NB4 (cell line): ENCODE measurements around the gene DPP10.

Experiments used
- MAX ChIP-seq: IDR thresholded peaks from 2 replicates; pipeline ENCODE4 v1.6.1; 2011; ENCODE audit warnings: low read depth, low read length
- MYC ChIP-seq: IDR thresholded peaks from 2 replicates; pipeline ENCODE4 v1.6.1; 2011; ENCODE audit warnings: low read depth, low read length
- POLR2A ChIP-seq: IDR thresholded peaks from 2 replicates; pipeline ENCODE4 v1.6.1; 2011; ENCODE audit warnings: mild to moderate bottlenecking; ENCODE audit not compliant: insufficient read length; ENCODE audit errors: extremely low read depth
- TF ChIP-seq, protein P1 (sequence below): IDR thresholded peaks from one replicate; pipeline ENCODE4 v1.5.1; 2012; ENCODE audit warnings: low read depth, low read length

- TF ChIP-seq POLR2A: no peak
- TF ChIP-seq MYC: no peak
- TF ChIP-seq, protein P1, sequence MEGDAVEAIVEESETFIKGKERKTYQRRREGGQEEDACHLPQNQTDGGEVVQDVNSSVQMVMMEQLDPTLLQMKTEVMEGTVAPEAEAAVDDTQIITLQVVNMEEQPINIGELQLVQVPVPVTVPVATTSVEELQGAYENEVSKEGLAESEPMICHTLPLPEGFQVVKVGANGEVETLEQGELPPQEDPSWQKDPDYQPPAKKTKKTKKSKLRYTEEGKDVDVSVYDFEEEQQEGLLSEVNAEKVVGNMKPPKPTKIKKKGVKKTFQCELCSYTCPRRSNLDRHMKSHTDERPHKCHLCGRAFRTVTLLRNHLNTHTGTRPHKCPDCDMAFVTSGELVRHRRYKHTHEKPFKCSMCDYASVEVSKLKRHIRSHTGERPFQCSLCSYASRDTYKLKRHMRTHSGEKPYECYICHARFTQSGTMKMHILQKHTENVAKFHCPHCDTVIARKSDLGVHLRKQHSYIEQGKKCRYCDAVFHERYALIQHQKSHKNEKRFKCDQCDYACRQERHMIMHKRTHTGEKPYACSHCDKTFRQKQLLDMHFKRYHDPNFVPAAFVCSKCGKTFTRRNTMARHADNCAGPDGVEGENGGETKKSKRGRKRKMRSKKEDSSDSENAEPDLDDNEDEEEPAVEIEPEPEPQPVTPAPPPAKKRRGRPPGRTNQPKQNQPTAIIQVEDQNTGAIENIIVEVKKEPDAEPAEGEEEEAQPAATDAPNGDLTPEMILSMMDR: no peak
- TF ChIP-seq MAX: no peak
Measured at GRCh38 chr2:114935031-114935430, 492.6 kb downstream of the DPP10 start.
